GM19463 (cell line): ENCODE results near the gene CDH22.
A peak's percentile ranks its signal among the peaks of the same experiment; 100 is the strongest.

ENCODE experiments used
- ATAC-seq: cut with Tn5 transposase; IDR thresholded peaks from one replicate; pipeline ENCODE4 v1.9.1; 2021; ENCODE audit warnings: mild to moderate bottlenecking, moderate library complexity; ENCODE audit not compliant: unreplicated experiment

Gene CDH22

GRCh38 chr20:46308258-46309157 is at the start of gene CDH22:
CDH22 (minus strand) TSS chr20:46308498; CDS start chr20:46251294, 57,204 bp downstream.
- no peak for ATAC-seq

DNA sequence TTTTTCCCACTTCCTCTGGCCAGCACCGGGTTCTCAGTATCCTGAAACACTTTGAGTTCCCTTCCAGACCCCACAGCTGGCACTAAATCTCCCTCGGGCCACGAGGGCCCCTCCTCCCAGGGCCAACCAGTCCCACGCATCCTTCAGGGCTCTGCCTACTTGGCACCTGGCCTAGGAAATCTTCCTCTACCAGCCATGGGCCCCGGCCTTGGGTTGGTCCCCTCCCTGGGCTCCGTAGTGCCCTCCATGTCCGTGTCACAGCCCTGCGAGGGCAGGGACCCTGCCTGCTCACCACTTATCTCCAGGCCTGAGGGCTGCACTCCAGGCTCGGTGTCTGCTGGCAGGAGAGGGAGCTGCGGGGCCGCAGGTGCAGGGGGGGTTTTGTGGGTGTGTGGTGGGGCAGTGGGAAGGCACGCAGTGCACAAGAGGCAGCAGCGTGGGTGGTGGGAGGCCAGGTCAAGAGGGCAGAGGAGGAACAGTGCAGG is 48.8 kb upstream of the CDH22 start:
- ATAC-seq: no peak

GRCh38 chr20:46356195-46357029 is 48.1 kb upstream of the CDH22 start:
- no peak for ATAC-seq

GRCh38 chr20:46355778-46356177 is 47.5 kb upstream of the CDH22 start:
- no peak for ATAC-seq

DNA sequence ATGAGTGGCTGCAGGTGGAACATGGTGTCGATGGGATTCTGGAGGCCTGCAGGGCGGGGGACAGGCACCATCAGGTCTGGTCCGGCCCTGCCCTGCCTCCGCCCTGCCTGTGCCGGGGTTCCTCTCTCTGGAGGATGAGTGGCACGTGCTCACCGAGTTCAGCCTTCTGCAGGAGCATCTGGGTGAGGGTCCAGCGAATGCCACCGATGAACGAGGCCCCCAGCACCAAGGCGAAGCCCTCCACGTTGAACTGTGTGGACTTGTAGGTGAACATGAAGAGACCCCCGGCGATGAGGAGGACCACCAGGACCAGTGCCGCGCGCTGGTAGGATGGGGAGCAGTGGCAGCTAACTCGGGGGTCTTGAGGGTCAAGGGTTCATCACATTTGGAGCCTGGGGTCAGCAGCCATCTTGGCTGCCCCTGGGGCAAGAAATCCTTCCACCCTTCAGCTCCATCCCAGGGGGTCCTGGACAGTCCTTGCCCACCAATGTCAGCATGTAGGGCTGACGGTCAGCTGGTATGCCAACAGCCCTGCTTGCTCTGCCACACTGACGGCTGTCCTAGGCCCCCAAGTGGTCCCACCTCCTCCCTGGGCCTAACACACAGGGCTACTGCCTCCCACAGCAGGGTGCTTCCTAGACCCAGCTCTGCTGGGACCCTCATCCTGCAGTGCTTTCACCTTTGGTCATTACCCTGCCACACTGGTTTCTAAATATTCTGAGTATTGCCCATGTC is 46.8 kb upstream of the CDH22 start:
- ATAC-seq: no peak

DNA sequence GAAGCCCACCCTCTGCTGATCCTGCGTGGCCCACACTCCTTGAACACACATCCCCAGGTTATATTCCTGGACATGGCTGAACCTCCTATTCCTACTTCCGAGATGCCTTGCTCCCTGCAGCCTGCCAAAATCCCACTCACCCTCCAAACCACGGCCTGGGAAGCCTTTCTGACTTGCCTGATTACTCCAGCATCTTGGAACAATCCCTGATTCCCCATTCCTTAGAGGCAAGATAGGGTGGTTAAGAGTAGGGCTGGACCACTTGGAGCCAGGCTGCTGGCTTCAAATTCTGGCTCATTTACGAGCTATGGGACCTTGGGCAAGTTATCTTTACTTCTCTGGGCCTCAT is 45.9 kb upstream of the CDH22 start:
- ATAC-seq: no peak

- ATAC-seq: no peak
Measured at GRCh38 chr20:46353500-46354206, 45.4 kb upstream of the CDH22 start.

DNA sequence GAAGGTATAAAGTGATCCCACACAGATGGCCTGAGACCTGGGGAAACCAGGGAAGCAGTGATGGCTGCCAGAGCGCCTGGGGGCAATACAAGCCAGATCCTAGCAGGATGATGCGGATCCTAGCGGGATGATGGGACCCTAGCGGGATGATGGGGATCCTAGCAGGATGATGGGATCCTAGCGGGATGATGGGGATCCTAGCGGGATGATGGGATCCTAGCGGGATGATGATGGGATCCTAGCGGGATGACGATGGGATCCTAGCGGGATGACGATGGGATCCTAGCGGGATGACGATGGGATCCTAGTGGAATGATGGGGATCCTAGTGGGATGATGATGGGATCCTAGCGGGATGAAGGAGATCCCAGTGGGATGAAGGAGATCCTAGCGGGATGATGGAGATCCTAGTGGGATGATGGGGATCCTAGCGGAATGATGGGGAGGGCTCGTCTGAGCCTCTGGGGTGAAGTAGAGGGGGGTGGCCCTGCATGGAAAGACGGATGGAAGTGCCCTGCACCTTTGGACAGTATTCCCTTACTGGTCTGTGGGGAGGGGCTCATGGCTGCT is 44.2 kb upstream of the CDH22 start:
- ATAC-seq: no peak

- peak; percentile 46 for ATAC-seq
Measured at GRCh38 chr20:46351357-46352058, 43.2 kb upstream of the CDH22 start.

DNA sequence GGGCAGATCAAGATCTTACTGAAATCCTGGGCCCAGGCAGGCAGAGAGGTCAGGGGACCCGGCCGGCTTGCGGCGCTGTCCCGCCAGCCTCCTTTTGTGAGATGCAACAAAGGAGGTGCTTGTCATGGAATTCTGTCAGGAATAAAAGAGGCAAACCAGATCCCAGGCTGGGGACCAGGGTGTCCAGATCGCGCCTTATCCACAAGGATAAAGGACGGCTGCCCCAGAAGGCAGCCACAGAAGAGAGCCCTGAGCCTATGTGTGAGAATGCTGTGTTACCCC is 42.6 kb upstream of the CDH22 start:
- no peak for ATAC-seq

- ATAC-seq: peak; percentile 81
Measured at GRCh38 chr20:46350201-46350985, 42.1 kb upstream of the CDH22 start.

GRCh38 chr20:46349742-46350056 is 41.4 kb upstream of the CDH22 start:
- no peak for ATAC-seq

DNA sequence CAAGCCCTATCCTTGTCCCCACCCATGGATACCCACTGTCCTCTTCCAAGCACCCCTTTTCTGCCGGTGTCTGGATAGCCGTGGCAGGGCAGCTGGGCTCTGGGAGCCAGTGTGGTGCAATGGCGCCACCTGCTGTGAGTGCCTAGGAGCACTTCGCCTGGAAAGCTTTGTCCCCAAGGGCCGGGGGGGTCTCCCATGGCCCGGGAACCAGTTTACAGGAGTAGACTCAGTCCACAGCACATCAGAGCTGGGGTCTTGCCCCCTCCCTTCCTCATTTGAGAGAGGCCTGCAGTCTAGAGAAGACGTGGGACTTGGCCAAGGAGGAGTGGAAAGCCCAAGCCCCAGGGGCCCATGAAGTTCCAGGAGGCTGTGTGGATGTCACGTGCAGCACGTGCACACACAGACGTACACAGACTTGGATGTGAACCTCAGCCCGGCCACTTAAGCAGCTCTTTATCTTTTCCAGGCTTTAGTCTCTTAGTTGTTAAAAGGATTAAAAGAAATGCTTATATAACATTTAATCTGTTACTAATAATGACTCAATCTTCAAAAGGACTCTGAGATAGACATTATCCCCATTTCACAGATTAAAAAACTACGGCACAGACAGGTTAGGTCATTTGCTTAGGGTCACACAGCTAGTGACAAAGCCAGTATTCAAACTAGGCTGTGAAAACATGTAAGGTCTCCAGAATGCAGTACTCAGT is 40.9 kb upstream of the CDH22 start:
- no peak for ATAC-seq

DNA sequence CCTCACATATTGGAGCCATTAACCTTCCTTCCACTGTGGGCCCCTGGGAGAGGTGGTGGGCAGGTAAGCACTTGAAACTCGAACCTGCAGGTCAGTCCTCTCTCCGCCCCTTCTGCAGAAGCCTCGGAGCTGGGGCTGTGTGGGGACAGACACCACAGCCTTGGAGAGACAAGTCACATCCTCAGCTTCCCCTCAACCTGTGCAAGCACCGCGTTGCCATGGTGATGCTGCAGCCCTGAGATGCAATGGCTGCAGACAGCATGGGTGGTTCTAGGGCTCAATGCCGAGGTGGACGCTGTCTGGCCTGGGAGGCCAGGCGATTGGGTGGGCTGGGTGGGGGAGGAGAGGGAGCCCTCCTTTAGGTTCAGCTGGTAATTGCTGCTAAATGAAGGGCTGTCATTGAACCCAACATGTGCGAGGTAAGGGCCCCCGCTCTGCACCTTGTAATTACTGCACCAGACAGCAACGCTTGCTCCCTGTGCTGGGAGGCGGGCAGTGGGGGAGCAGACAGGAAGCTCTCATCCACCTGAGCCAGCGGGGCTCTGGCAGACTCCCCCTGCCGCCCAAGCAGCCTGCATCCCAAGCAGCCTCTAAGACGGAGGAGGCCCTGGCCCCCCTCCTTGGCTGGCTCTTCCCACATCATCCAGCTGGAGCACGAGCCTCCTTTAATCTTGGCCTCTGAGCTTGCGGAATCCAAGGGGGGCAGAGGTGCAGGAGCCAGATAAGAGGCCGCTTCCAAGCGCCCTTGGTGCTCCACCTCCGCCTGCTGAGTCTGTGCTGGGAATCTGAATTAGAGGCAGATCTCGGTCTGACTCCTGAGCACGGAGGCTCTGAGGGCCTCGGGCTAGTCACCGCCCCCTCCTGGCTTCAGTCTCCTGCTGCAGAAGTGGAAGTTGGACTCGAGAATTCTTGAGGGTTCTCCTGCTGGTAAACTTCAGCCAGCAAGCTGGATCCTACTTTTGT is 39.8 kb upstream of the CDH22 start:
- ATAC-seq: no peak

GRCh38 chr20:46346770-46347169 is 38.5 kb upstream of the CDH22 start:
- ATAC-seq: no peak

DNA sequence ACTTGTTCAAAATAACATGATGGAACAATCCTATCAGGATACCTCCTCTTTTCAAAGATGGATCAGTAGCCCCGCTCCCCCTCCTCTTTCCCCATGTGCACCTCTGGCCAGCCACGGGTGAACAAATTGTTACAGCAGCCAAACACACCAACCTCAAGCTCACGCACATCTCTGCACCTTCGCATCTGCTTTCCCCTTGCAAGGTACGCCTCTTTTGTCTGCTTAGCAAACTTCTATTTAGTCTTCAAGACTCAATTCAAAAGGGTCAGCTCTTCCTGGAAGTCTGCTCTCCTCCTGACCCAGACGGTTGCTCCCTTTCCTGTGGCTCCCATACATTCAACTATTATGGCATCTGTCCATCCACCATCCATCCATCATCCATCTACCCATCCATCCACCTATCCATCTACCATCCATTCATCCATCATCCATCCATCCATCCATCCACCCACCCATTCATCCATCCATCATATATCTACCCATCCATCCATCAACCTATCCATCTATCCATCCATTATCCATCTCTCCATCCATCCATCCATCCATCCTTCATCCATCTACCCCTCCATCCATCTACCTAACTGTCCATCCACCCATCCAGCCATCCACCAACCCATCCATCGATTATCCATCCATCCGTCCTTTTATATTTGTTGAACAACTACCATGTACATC is 36.3 kb upstream of the CDH22 start:
- no peak for ATAC-seq

DNA sequence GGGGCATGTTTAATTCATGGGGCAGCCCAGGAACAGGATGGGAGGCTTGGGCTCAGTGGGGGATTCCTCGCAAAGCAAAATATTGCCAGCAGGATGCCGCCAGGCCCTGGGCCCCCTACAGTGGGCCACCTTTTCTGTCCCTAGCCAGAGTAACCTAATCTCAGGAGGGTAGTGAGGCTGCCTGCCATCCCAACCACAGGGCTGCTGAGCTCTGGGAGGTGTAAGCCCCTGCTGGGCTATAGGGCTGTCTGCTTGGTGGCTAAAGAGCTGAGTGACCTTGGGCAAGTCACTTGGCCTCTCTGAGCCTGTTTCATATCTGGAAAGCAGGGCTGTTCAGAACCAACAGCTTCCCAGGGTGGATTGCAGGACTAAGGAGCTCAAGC is 35.7 kb upstream of the CDH22 start:
- ATAC-seq: no peak
